H54 (cell line): ENCODE results near the gene CHAMP1.

Experiments
- DNase-seq: peaks from one replicate; pipeline ENCODE4 v3.0.0; 2011; ENCODE audit warnings: low spot score, mixed read lengths; ENCODE audit not compliant: insufficient read length
- FAIRE-seq: peaks from 3 replicates; lab custom pipeline; 2011; peaks lifted over from hg19 to GRCh38; lab: Jason Lieb, UNC
- POLR2A ChIP-seq: IDR thresholded peaks from 2 replicates; pipeline ENCODE4 v1.6.1; 2011; ENCODE audit warnings: low read depth, mild to moderate bottlenecking, low read length

Gene CHAMP1

DNA sequence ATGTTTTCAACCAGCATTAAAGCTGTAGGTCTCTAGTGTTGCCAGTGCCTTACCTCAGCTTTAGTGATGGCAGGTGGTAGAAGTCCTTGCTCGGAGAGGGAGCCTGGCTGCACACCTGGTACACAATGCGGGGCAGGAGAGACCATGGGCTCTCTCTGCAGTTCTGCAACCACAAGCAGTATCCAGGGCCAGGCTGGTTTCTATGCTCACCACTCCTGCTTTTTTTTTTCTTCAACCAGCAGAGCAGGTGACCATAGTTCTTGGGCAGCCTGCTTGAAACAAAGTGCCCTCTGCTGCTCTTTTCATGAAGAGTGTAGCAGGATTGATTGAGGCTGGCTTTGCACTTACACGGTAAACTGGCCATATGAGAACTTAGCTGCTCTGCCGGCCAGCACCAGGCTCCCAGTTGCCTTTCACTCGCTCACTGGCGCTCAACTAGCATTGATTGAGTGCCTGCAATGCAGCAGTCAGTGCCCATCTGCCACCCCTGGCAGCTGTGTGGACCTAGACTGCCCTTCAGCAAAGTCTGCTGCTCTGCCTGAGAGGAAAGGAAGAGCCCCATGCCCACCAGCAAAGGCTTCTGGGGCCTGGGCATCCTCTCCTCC is 4.4 kb upstream of the CHAMP1 start:
- no peak for TF ChIP-seq POLR2A
- DNase-seq (no peak), FAIRE-seq (no peak)

DNA sequence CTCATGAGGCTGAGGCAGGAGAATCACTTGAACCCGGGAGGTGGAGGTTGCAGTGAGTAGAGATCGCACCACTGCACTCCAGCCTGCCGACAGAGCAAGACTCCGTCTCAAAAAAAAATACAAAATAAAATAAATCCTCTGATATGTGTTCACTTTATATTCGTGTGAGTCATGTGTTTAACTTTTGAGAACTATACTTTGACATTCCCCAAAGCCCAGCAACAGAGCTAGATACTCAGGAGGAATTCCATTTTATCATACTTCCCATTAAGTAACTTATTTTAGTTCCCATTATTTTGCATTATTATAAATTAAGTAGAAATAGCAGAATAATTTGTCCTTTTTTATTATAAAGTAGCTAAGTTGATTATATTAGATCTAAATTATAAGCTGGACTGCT is 3.3 kb upstream of the CHAMP1 start:
- DNase-seq (no peak), FAIRE-seq (no peak)
- no peak for TF ChIP-seq POLR2A

GRCh38 chr13:114311387-114311786 is 2.9 kb upstream of the CHAMP1 start:
- FAIRE-seq, result no peak
- no peak for TF ChIP-seq POLR2A
- DNase-seq, result no peak

DNA sequence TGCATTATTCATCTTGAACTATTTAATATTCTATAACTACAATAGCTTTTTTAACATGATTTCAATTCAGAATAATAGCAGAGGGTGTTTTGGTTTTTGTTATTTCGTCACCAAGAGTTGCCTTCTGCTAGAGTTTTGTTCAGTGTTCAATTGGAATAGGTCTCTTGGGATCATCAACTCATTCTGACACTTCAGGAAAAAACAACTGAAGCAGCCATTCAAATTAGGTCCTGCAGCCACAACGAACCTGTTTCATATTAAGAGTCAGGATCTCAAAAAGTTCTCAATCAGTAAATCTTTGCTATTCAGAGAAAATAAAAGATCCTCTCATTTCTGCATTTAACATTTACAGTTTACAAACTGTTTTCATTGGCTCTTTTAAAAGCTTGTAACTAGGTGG is 2.4 kb upstream of the CHAMP1 start:
- DNase-seq (no peak), FAIRE-seq (no peak)
- no peak for TF ChIP-seq POLR2A

- DNase-seq (peak; percentile 55), FAIRE-seq (peak; percentile 97)
- TF ChIP-seq POLR2A, result no peak
Measured at GRCh38 chr13:114313061-114313860, 1.0 kb upstream of the CHAMP1 start.

DNA sequence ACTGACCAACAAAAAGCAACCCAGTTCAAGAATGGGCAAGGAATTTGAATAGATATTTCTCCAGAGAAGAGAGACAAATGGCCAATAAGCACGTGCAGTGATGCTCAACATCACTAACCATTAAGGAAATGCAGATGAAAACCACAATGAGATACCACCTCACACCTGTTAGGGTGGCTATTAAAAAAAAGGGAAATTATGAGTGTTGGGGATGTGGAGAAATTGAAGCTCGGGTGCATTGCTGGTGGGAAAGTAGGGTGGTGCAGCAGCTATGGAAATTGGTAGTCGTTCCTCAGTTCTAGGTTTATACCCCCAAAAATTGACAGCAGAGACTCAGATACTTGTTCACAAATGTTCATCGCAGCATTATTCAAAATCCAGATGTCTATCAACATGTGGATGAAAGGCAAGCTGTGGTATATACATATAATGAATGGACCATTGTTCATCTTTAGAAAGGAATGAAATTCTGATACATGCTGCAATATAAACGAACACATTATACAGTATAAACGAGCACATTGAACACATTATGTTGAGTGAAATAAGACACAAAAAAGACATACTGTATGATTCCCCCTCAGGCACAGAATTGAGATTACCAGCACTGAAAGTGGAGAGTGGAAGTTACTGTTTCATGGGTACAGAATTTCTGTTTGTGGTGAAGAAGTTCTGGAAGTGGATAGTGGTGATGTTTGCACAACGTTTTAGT is 927 bp downstream of the CHAMP1 start:
- DNase-seq, result no peak
- no peak for TF ChIP-seq POLR2A
- FAIRE-seq, result peak; percentile 76

DNA sequence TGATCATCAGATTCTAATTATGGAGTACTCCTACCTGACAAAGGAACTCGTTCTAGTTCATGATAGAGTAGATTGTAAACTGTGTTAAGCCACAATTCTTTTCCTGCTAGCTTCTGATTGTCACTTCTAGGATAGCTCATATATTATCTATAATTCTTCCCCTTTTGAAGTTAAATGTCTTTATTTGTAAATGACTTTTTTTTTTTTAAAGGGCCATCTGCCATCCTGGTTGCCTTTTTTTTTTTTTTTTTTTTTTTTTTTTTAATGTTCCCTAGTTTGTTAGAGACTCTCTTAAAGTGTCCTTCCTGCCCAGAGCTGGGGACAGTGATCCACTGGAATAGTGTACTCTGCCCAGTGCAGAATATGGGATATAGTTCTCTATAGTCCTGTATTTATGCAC is 4.3 kb downstream of the CHAMP1 start:
- no peak for TF ChIP-seq POLR2A
- no peak for DNase-seq
- FAIRE-seq, result no peak

GRCh38 chr13:114319441-114319913 is 5.2 kb downstream of the CHAMP1 start:
- peak; percentile 41 for DNase-seq
- peak; percentile 84 for FAIRE-seq
- no peak for TF ChIP-seq POLR2A

DNA sequence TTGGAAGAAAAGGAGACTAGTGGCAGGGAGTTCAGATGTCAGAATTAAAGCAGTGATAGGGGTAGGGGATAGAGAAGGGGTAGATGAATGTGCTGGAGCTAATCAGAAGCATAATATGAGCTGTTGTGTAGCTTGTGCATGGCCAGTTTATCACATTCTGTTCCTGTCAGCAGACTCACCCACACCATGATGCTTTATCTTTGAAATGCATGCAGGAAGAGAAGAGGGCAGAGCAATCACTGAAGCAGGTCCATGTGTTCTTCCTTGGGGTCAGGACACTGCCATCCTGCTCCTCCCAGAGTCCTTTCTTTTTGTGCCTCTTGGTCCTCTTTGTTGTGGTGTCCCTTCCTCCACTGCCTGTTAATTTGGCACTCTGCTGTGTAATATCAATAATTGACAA is 5.8 kb downstream of the CHAMP1 start:
- TF ChIP-seq POLR2A, result no peak
- FAIRE-seq (peak; percentile 48), DNase-seq (no peak)

GRCh38 chr13:114321256-114321655 is 7.0 kb downstream of the CHAMP1 start:
- no peak for TF ChIP-seq POLR2A
- DNase-seq (no peak), FAIRE-seq (no peak)

DNA sequence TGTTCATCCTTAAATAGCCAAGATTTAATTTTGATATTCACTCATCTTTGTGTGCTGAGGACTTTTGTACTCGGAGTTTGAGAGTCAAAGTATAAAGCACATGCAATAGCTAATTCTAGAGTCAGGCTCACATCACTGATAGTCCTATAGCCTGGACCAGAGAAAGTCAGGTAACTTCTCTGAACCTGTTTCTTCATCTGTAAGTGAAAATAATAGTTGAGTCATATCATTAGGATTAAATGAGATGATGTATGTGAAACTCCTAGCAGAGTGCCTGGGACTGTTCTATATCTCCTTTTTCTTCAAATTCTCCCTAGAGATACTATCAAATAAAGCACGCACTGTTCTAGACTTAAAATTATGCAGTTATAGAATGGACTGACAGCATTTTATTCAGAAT is 9.0 kb downstream of the CHAMP1 start:
- no peak for FAIRE-seq
- no peak for TF ChIP-seq POLR2A

GRCh38 chr13:114324334-114324733 is 10.0 kb downstream of the CHAMP1 start:
- no peak for FAIRE-seq
- no peak for TF ChIP-seq POLR2A
- no peak for DNase-seq

More for the DNA sequence above, 9.0 kb downstream of the CHAMP1 start:
- DNase-seq, result no peak

- FAIRE-seq, result peak; percentile 89
- DNase-seq, result no peak
Measured at GRCh38 chr13:114325729-114326128, 11.4 kb downstream of the CHAMP1 start.

GRCh38 chr13:114328034-114328433 is 13.7 kb downstream of the CHAMP1 start:
- no peak for TF ChIP-seq POLR2A
- no peak for DNase-seq
- FAIRE-seq, result no peak

More at GRCh38 chr13:114325729-114326128, 11.4 kb downstream of the CHAMP1 start:
- TF ChIP-seq POLR2A, result no peak
